Measurements from ENCODE around the gene EVA1A.
"Not testable (repeated sequence)": the region's sequence is repeated elsewhere in the genome, so short reads cannot be mapped to it uniquely, and the experiment has no call there.

The EVA1A gene

DNA sequence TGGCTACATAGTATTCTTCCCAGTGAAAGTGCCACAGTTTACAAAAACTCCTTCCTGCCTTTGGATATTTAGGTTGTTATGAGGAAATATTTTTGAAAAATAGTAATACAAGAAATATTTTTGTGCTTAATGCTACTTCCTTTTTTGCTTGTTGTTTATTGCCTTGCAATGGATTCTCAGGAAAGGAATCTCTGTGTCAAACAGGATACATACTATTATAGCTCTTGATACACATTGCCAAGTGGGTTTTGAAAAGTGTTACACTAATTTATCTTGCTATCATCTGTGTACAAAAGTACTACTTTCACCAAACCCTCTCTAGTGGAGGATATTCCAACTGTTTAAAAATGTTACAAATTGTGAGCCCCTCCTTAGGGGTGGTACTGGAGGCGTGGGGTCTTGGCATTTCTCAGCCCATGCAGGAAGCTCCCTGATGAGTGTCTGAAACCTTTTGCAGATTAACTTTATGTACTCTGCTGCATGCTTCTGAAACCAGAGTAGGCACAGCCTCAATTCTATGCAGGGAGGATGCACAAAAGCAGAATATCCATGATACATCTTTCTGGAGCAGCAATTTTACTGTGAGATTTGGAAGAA, 54.5 kb downstream of the EVA1A start:
- peaks cover 7% of the 10 kb centered on the region for H3K9me3 Mint-ChIP-seq
- no peaks in the 10 kb centered on the region for H3K4me1 Mint-ChIP-seq (ENCODE audit: low read depth)
- peaks cover 6% of the 10 kb centered on the region for H3K27me3 Mint-ChIP-seq
- no peaks in the 10 kb centered on the region for H3K36me3 Mint-ChIP-seq (ENCODE audit: low read depth)
- no peak overlapping the region for H3K4me3 Mint-ChIP-seq
- no peak overlapping the region for H3K27ac Mint-ChIP-seq

DNA sequence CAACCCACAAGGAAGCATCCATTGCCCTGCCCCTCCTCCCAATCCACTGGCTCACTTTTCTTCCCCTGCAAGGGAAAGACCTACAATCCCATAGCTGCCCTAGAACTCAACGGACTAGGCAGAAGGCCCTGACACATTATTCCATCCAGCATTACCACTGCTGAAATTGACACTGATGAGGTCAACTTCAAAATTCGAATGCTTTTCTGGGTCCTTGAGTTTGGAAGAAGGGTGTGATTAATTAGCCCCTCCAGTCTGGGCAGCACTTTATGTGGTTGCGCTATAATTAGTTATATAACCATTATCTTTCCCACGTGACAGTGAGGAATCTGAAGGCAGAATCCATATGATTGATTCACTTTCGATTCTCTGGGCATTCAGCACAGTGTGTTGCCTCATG, 55.7 kb downstream of the EVA1A start:
- no peak overlapping the region for H3K27ac Mint-ChIP-seq
- peaks cover 6% of the 10 kb centered on the region for H3K27me3 Mint-ChIP-seq
- H3K4me1 Mint-ChIP-seq (ENCODE audit: low read depth), result no peaks in the 10 kb centered on the region
- no peaks in the 10 kb centered on the region for H3K36me3 Mint-ChIP-seq (ENCODE audit: low read depth)
- no peak overlapping the region for H3K4me3 Mint-ChIP-seq
- H3K9me3 Mint-ChIP-seq, result peaks cover 7% of the 10 kb centered on the region

DNA sequence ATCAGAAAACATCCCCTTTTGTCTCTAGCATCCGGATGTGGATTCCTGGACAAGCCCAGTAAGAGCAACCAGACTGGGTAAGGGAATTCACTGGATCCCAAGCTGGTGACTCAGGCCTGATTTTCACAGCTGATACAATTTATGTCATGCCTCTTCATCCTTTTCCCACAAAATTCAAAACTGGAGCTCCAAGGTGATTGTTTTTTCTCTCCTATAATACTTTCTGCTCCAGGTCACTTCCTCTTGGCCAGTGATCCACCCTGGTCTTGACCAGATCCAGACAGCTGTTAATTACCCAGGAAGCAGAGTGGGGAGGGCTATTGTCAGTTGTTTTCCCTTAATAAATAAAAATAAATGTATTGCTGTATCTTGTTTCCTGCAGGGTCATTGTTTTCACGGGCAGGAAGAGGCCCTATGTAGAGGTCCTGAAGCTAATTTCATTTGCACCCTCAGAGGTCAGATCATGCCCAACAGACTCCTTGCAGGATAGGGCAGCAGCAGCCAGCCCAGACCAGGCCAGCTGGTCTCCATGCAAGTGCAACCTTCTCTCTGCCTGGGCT, 57.6 kb downstream of the EVA1A start:
- Mint-ChIP-seq H3K9me3 (no peaks in the 10 kb centered on the region), H3K27me3 (no peaks in the 10 kb centered on the region), H3K27ac (no peak overlapping the region)

DNA sequence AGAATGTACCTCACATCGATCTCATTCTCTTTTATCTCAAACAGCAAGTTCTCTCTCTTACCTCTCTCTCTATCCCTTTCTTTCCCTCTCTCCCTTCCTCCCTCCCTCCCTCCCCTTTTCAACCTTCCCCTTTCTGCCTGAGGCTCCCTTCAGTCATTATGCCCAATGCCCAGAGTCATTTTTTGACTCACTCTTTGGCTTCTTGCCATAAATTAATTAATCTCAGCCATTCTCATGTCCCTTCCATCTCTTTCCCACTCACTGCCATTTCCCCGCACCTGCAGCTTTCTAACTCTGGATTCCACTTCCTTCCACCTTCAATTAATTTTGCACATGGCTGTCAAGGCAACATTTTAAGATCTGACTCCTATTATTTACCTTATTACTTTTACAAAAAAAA, 60.1 kb downstream of the EVA1A start:
- Mint-ChIP-seq H3K27me3 (no peaks in the 10 kb centered on the region), H3K4me1 (ENCODE audit: low read depth) (no peaks in the 10 kb centered on the region), H3K4me3 (no peak overlapping the region), H3K27ac (no peak overlapping the region), H3K36me3 (ENCODE audit: low read depth) (no peaks in the 10 kb centered on the region), H3K9me3 (no peaks in the 10 kb centered on the region)

More for the DNA sequence above, 57.6 kb downstream of the EVA1A start:
- H3K4me3 Mint-ChIP-seq, result no peak overlapping the region
- H3K36me3 Mint-ChIP-seq (ENCODE audit: low read depth), result no peaks in the 10 kb centered on the region
- H3K4me1 Mint-ChIP-seq (ENCODE audit: low read depth), result no peaks in the 10 kb centered on the region

DNA sequence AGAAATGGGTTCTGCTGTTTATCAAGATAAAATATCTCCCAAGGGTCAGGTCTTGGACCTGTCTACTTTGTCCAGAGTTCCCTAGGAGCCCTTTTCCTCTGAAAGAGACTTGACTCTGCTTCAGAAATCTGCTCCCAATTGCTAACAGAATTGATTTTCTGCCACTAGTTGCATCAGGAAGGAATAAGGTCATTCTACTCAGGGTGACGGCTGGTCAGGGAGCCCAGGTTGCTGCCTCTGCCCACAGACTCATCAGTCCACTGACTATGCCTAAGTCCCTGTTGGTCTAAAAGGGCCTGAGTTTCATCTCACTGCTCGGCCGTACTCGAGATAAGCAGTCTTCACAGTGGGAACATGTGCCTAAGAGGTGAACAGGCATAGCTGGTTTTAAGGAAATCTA, 61.2 kb downstream of the EVA1A start:
- H3K36me3 Mint-ChIP-seq (ENCODE audit: low read depth), result no peaks in the 10 kb centered on the region
- H3K4me3 Mint-ChIP-seq, result no peak overlapping the region
- no peaks in the 10 kb centered on the region for H3K9me3 Mint-ChIP-seq
- H3K4me1 Mint-ChIP-seq (ENCODE audit: low read depth), result no peaks in the 10 kb centered on the region
- no peak overlapping the region for H3K27ac Mint-ChIP-seq
- no peaks in the 10 kb centered on the region for H3K27me3 Mint-ChIP-seq

DNA sequence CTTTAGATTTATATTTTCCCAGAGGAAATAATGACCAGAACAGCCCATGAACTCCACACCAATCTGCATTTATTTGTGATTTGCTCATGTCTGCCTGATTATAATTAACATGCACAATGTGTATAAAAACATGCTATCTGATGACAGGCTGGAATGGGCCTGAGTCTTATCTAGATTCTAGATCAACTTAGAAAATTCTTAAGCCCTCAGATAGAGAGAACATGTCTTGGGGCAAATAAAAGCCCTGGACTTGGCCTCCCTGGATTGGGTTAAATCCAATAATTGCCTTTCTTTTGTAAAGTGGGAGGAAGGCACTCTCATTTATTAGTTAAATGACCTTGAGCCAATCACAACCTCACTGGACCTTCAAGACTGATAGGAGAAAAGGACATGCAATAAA, 61.8 kb downstream of the EVA1A start:
- H3K4me3 Mint-ChIP-seq, result no peak overlapping the region
- H3K36me3 Mint-ChIP-seq (ENCODE audit: low read depth), result no peaks in the 10 kb centered on the region
- no peak overlapping the region for H3K27ac Mint-ChIP-seq
- H3K4me1 Mint-ChIP-seq (ENCODE audit: low read depth), result no peaks in the 10 kb centered on the region
- H3K9me3 Mint-ChIP-seq, result no peaks in the 10 kb centered on the region
- no peaks in the 10 kb centered on the region for H3K27me3 Mint-ChIP-seq

DNA sequence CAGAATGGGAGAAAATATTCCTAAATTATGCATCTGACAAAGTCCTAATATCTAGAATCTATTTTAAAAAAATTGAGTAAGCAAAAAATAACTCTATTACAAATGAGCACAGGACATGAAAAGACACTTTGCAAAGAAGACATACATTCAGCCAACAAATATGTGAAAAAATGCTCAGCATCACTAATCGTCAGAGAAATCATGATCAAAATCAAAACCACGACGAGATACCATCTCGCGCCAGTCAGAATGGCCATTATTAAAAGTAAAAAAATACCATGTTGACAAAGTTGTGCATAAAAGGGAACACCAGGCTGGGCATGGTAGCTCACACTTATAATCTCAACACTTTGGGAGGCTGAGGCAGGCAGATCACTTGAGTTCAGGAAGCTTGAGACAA, 63.5 kb downstream of the EVA1A start:
- H3K36me3 Mint-ChIP-seq (ENCODE audit: low read depth), result no peaks in the 10 kb centered on the region
- no peak overlapping the region for H3K27ac Mint-ChIP-seq
- H3K27me3 Mint-ChIP-seq, result no peaks in the 10 kb centered on the region
- H3K4me3 Mint-ChIP-seq, result no peak overlapping the region
- no peaks in the 10 kb centered on the region for H3K9me3 Mint-ChIP-seq
- H3K4me1 Mint-ChIP-seq (ENCODE audit: low read depth), result no peaks in the 10 kb centered on the region

DNA sequence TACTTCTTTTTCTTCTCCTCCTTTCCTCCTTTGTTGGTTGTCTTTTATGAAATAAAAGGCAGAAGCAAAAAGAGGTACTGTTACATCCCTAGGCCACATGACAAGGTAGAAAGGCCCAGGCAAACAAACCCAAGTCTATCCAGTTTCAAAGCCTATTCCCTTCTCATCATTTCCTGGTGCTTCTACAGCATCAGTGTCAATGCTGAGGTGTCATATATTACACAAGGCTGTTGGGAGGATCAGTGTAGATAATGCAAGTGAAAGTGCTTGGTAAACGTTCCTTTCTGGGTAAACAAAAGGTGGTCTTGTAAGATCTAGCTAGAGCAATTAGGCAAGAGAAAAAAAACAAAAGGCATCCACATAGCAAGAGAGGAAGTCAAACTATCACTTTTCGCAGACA, 64.9 kb downstream of the EVA1A start:
- H3K4me1 Mint-ChIP-seq (ENCODE audit: low read depth), result no peaks in the 10 kb centered on the region
- H3K27me3 Mint-ChIP-seq, result no peaks in the 10 kb centered on the region
- H3K27ac Mint-ChIP-seq, result no peak overlapping the region
- no peaks in the 10 kb centered on the region for H3K36me3 Mint-ChIP-seq (ENCODE audit: low read depth)
- H3K4me3 Mint-ChIP-seq, result no peak overlapping the region
- H3K9me3 Mint-ChIP-seq, result no peaks in the 10 kb centered on the region

DNA sequence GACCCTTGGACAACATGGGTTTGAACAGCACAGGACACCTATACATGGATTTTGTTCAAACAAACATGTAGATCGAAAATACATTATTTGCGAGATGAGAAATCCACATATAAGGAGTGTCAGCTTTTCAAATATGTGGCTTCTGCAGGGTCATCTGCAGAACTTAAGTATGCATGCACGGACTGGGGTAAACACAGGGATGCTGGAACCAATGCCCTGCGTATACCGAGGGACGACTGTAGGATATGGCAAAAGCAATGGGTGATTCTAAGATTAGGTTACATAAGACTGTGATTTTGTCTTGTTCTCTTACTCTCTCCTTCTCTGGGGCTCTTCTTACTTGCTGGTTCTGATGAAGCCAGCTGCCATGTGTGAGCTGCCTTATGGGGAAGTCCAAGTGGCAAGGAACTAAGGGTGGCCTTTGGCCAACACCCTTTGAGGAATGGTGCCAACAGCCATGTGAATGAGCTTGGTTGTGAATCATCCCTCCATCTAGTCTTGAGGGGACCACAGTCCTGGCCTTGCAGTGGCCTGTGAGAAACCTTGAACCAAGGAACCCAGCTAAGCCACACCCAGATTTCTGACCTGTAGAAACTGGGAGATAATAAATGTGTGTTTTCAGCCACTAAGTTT, 66.5 kb downstream of the EVA1A start:
- no peaks in the 10 kb centered on the region for H3K36me3 Mint-ChIP-seq (ENCODE audit: low read depth)
- H3K27ac Mint-ChIP-seq, result no peak overlapping the region
- no peaks in the 10 kb centered on the region for H3K27me3 Mint-ChIP-seq
- H3K9me3 Mint-ChIP-seq, result no peaks in the 10 kb centered on the region
- H3K4me3 Mint-ChIP-seq, result no peak overlapping the region
- no peaks in the 10 kb centered on the region for H3K4me1 Mint-ChIP-seq (ENCODE audit: low read depth)

DNA sequence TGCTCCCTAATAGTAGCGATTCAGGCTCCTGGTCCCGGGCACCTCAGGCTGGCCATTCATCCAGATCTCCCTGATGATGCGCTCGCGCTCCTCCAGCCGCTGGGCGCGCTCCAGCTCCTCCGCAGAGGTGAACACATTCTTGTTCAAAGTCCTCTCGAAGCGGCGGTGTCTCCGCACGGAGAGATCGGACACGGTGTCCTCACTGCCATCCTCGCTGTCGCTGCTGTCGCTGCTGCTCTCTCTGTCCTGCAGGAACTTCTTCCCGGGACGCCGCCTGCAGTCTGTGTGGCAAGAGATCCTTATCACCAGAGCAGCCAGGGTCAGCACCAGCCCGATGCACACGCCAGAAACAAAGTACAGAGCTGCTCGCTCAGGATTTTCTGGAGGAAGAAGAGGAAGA, 67.5 kb downstream of the EVA1A start:
- H3K27me3 Mint-ChIP-seq, result no peaks in the 10 kb centered on the region
- no peaks in the 10 kb centered on the region for H3K36me3 Mint-ChIP-seq (ENCODE audit: low read depth)
- no peak overlapping the region for H3K27ac Mint-ChIP-seq
- H3K4me3 Mint-ChIP-seq, result no peak overlapping the region
- H3K9me3 Mint-ChIP-seq, result no peaks in the 10 kb centered on the region
- no peaks in the 10 kb centered on the region for H3K4me1 Mint-ChIP-seq (ENCODE audit: low read depth)

DNA sequence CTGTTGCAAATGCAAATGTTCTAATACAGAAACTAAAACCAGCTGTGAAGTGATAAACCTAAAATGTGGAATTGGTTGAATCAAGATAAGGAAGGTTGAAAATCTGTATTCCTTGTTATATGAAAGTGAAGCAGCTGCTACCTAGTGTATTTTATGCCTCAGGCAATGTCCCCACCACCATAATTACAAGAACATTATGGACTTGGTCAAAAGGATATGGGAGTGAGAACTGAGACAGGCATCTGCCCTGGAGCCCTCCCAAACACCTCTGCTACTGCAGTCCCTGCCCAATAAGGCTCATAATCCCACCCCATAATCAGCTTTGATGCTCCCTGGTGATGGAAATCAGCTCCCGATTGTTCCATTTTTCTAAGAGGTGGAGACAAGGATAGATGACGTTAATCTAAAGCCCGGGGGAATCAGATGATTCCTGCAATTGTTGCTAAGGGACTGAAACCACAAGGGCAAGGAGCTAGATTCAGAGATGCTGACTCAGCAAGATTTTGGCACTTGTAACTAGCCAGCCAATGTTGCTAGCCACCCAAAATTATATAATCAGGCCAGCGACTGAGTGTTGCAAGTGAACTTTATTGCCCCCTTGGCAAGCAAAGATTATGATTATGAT, 69.5 kb downstream of the EVA1A start:
- H3K4me1 Mint-ChIP-seq (ENCODE audit: low read depth), result no peaks in the 10 kb centered on the region
- no peak overlapping the region for H3K4me3 Mint-ChIP-seq
- no peaks in the 10 kb centered on the region for H3K9me3 Mint-ChIP-seq
- H3K36me3 Mint-ChIP-seq (ENCODE audit: low read depth), result no peaks in the 10 kb centered on the region
- no peak overlapping the region for H3K27ac Mint-ChIP-seq
- peaks cover 8% of the 10 kb centered on the region for H3K27me3 Mint-ChIP-seq

DNA sequence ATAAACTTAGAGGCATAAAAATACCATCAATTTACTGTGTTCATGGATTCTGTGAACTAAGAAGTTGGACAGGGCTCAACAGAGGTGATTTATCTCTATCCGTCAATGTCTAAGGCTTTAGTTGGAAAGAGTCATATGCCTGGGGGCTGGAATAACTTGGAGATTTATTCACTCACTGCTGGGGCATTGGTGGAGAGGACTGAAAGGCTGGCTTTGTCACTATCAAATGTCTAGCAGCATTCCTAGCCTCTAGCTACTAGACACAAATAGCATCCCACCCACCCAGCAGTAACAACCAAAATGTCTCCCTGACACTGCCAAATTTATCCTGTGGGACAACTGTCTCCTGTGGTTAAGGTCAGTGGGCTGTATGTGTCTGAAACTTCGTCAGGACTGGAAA, 71.0 kb downstream of the EVA1A start:
- Mint-ChIP-seq H3K27ac (no peak overlapping the region), H3K9me3 (no peaks in the 10 kb centered on the region), H3K36me3 (ENCODE audit: low read depth) (no peaks in the 10 kb centered on the region), H3K27me3 (peaks cover 13% of the 10 kb centered on the region), H3K4me1 (ENCODE audit: low read depth) (no peaks in the 10 kb centered on the region), H3K4me3 (no peak overlapping the region)

DNA sequence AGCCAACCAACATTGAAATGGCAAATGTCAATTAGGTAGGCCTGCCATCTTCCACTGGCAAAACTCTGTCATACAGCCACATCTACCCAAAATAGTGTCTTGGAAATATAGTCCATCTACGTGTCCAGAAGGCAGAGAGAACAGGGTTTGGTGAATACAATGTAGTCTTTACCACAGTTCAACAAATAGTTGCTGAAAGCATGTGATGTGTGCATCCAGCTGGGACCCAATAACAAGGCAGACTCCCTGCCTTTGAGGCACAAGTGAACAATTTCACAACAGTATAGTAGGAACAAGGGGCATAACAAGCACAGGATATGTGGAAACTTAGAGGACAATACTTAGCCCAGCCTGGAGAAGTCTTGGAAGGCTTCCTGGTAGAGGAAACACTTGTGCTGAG, 72.6 kb downstream of the EVA1A start:
- no peaks in the 10 kb centered on the region for H3K9me3 Mint-ChIP-seq
- no peak overlapping the region for H3K27ac Mint-ChIP-seq
- no peak overlapping the region for H3K4me3 Mint-ChIP-seq
- H3K36me3 Mint-ChIP-seq (ENCODE audit: low read depth), result no peaks in the 10 kb centered on the region
- H3K27me3 Mint-ChIP-seq, result peaks cover 21% of the 10 kb centered on the region
- H3K4me1 Mint-ChIP-seq (ENCODE audit: low read depth), result no peaks in the 10 kb centered on the region

DNA sequence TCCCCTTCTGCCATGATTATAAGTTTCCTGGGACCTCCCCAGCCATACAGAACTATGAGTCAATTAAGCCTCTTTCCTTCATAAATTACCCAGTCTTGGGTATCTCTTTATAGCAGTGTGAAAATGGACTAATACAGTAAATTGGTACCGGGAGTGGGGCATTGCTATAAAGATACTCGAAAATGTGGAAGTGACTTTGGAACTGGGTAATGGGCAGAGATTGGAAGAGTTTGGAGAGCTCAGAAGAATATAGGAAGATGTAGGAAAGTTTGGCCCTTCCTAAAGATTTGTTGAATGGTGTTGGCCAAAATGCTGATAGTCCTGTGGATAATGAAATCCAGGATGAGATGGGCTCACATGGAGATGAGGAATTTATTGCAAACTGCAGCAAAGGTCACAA, 74.0 kb downstream of the EVA1A start:
- H3K4me3 Mint-ChIP-seq; H3K27ac Mint-ChIP-seq; H3K4me1 Mint-ChIP-seq (ENCODE audit: low read depth); H3K36me3 Mint-ChIP-seq (ENCODE audit: low read depth); H3K9me3 Mint-ChIP-seq: not testable (repeated sequence)
- H3K27me3 Mint-ChIP-seq, result peaks cover 22% of the 10 kb centered on the region

DNA sequence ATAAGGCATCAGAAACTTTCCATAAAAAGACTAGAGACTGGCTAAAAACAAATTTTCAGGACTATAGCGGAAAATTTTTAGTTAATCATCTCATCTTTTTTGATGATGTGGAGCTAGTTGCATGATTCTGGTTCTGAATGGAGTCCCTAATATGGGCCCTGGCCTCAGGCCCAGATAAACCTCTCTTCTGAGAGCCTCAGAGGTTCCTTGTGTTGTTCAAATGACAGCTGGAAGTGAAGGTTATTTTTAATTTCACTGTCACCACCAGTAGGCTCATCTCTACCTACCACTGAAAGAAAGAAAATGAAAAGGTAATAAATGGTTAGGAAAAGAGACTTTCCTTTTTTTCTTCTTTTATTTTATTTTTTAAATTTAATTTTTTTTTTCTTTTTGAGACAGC, 75.9 kb downstream of the EVA1A start:
- H3K36me3 Mint-ChIP-seq (ENCODE audit: low read depth), result no peaks in the 10 kb centered on the region
- no peak overlapping the region for H3K27ac Mint-ChIP-seq
- H3K4me1 Mint-ChIP-seq (ENCODE audit: low read depth), result no peaks in the 10 kb centered on the region
- H3K4me3 Mint-ChIP-seq, result no peak overlapping the region
- no peaks in the 10 kb centered on the region for H3K9me3 Mint-ChIP-seq
- H3K27me3 Mint-ChIP-seq, result peaks cover 25% of the 10 kb centered on the region

DNA sequence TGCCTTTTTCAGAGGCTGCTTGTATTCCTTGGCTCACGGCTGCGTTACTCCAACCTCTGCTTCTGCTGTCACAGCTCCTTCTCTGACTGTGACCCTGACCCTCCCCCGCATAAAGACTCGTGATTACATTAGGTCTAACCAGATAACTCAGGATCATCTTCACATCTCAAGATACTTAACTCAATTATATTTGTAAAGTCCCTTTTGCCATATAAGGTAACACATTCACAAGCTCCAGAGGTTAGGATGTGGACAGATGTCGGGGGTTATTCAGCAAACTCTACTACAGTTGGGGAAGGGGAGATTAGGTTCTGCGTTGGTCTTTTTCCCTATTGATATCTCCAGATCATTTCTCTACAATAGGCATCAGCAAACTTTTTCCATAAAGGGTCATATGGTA, 76.9 kb downstream of the EVA1A start:
- H3K27ac Mint-ChIP-seq, result no peak overlapping the region
- no peaks in the 10 kb centered on the region for H3K36me3 Mint-ChIP-seq (ENCODE audit: low read depth)
- no peaks in the 10 kb centered on the region for H3K9me3 Mint-ChIP-seq
- peaks cover 25% of the 10 kb centered on the region for H3K27me3 Mint-ChIP-seq
- no peaks in the 10 kb centered on the region for H3K4me1 Mint-ChIP-seq (ENCODE audit: low read depth)
- H3K4me3 Mint-ChIP-seq, result no peak overlapping the region
